Stimulated activated naive CD4-positive, alpha-beta T cell treated with Interleukin-2 at 50 U/mL for 16 hours (primary cell): ENCODE results near the gene MYO5A.
"Not testable (repeated sequence)": the region's sequence is repeated elsewhere in the genome, so short reads cannot be mapped to it uniquely, and the experiment has no call there.

Source experiments
- DNase-seq: peaks from one replicate; lab custom pipeline; 2025; lab: John Stamatoyannopoulos, UW

MYO5A gene

DNA sequence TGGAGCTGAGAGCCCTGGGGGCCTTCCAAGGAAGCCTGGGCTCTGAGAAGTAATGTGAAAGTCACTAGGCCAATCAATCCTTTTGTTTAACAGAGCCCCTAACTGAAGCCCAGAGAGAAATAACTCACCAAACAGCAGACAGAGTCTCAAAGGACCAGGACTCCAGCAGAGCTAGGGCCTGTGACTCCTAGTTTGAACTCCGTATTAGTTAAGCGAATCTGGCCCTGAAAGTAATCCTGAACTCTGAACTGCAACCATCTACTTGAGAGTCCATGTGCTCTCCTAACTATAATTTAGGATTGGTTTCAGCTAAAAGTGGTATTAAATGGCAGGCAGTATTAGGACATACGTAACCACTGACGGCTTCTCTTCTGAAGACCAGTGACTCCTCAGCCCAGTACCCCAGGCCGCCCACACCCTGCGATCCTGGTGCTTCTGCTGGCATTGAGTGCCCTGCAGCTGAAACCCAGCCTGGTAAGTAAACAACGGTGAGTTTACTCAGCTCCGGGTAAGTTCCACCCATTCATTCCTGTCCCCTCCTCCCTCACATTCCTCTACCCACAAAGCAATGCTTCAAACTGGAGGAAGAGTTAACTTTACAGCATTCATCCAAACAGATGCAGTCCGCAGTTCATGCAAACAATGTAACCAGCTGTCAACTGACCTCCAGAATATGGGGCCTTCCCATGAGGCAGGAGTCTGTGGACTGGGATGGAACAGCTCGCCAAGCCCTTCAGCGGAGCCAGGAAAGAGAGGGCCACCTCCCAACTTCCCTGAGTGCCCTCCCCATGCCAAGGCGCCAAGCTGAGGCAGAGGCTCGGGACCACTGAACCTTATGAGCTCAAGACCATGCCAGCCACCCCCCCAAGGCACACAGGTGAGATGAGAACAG, 240.4 kb downstream of the MYO5A start:
- DNase-seq = no peak

DNA sequence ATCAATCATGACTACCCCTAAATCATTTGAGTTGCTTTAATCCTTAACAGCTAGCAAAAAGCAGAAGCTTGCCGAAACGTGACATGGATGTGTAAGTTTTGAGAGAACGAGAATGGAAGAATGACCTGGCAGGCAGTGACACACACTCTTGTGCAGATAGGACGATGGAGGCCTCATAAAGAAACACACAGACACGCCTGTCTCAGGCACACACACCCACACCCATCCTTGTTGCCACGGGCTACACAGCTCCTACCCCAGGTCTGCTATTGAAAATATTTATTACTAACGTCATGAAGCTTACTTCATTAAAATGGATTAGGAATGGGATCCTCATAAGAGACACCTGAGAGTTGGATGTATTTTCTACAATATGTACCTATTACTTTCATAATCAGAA, 241.6 kb downstream of the MYO5A start:
- no peak for DNase-seq

DNA sequence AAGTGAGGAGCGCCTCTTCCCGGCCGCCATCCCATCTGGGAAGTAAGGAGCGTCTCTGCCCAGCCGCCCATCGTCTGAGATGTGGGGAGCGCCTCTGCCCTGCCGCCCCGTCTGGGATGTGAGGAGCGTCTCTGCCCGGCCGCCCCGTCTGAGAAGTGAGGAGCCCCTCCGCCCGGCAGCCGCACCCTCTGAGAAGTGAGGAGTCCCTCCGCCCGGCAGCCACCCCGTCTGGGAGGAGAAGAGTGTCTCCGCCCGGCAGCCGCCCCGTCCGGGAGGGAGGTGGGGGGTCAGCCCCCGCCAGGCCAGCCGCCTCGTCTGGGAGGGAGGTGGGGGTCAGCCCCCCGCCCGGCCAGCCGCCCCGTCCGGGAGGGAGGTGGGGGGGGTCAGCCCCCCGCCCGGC, 242.7 kb downstream of the MYO5A start:
- not testable (repeated sequence) for DNase-seq

DNA sequence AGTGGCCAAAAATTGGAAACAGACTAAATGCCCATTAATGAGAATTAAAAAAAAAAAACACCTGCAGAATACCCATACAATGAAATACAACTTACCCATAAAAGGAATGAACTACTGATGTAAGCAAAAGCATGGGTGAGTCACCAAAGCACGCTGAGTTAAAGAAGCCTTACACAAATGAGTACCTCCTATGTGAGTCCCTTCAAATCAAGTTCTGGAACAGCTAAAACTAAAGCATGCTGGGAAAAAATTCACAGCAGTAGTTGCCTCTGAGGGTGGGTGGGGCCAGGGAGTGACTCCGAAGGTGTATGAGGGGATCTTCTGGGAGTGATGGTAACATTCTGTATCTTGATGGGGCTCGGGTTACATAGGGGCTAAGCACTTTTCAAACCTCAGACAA, 244.5 kb downstream of the MYO5A start:
- no peak for DNase-seq

DNA sequence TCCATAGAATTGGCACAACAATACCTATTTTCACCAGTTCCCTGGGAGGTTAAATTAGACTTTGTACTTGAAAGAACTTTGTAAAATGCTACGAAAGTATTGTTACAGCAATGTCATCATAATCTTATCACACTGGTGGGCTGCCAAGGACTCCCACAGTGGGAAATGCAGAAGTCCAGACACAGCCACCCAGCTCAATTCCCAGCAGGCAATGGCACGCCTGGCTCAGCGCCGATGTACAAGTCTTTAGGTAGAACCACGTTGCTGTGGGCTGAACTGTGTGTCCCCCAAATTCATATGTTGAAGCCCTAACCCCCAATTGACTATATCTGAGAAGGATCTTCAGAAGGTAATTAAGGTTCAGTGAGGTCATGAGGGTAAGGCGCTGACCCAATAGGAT, 245.4 kb downstream of the MYO5A start:
- no peak for DNase-seq

DNA sequence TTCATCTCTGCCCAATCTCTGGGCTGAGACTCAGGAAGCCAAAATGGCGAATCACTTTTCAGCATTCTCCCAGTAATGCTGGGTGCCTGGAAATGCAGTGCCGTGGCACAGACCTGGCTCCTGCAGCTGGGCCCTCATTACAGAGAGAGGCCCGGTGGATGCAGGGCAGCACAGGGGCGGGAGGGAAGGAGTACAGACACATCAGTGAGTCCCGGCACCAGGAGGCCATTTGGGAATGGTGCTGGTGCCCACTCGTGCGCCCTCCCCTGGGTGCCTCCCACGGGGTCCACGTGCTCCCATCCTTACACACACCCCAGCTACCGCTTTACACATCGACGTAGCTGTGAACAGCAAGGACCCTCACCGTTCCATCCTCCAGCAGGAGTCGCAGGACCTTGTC, 246.3 kb downstream of the MYO5A start:
- DNase-seq = no peak

DNA sequence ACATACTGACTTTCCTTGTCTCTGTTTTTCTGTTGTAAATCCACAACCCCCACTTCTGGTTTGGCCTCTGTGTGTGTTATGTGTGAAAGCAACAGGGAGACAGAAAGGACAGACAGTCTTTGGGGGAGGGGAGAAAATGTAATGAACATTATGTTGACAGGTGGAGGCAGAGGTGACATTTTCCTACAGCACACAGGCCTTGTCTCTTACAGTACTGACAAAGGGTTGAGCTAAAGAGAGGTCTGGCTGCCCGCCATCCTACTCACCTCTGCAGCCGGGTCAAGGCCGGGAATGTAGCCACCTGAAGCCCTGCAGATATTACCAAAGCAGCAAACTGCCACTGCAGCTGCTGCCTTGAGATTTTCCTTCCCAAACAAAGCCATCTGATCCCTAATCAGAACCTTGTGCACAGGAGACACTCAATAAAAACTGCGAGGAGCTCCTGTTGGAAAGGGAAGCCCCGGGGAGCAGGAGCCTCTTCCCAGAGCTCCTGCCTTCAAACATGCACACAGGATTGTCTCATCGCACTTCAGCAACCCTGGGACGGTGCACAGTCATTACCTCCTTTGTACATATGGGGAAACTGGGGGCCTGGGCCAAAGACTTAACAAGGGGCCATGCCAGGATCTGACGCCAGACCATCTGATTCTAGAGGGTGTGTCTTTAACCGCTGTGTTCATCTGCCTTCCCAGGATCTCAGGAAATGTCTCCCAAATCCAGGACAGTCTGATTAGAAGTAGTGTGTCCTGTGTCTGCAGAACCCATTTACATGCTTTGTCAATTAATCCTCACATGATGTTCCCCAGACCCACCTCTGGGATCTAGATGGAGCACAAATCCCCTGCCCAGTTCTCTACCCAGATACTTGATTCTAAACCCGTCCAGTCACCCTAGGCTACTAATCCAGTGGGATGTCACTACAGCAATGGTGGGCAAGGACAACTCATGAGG, 247.3 kb downstream of the MYO5A start:
- DNase-seq = no peak

DNA sequence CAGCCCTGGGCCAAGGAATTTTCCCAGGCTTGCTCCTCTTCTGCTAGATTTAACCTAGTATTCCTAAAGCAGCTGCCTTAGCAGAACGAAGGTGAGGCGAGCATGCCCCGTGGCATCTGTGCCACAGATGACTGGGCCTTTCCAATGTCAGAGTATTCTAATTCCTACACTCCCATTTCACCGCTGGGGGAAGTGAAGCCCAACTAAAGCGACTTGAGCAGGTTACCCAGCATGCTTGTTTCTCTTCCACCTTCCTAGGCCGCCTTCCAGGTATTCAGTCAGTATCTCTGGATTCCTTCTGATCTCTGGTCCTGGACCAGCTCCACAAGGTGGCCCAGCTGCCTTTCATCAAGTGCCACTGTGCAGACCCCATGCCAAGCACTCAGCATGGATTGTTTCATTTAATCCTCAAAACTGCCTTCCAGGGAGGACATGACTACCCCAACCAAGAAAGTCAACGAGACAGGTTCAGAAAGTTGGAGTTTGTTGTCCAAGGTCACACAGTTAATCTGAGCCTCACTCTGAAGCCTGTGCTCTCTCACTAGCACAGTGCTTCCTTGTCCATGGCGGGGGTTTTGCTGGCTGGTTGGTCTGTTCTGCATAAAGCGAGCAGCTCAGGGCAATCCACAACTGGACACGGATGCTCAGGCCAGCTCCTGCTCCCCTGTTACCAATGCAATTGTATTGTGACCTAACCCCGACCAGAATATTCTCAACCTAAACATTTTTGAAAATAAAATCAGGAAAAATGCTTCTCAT, 248.2 kb downstream of the MYO5A start:
- DNase-seq = no peak

DNA sequence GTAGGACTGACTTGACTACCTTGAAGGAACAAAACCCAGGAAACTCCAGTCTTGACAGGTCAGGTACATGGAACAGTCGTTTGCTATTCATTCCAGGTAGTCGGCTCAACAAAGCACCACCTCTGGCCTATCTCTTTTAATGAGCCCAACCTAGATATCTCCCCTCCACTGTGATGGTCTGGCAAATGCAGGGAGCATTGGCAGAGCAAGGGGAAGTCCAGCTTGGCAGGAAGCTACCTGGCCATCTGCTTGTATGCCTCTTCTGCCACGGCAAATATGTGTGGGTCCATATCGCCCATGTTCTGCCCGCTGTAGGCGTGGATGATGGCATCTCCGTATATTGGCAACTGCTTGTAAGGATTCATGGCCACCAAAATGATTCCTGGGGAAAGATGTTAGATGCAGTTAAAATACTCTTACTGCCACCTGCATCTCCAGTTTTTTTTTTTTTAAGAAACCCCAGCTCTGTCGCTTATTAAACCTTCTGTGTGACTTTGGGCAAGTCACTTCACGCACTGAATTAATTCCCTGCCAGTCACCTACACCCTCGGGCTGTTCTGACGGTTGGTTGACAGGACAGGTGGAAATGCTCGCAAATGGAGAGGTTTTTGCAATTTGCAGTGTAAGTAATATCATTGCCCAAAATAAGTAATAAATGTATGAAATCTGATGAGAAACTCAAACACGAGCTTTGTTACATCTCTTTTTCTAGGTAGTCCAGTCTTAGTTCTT, 249.9 kb downstream of the MYO5A start:
- DNase-seq = no peak

DNA sequence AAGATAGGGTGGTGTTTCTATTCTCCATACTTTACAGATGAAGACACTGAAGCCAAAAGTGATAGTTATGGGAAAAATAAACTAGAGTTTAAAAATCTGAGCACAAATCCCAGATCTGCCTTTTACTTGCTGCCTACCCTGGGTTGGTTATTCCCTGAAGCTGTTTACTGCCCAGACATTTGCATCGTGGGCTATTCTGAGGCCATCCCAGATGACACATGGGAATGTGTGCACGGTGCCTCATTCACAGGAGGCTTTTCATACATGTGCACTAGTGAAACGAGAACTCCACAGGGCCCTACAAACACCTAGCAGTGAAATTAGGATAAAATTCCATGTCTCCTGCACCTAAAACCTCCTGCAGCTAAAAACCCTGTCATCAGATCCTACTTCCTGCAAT, 250.5 kb downstream of the MYO5A start:
- no peak for DNase-seq

DNA sequence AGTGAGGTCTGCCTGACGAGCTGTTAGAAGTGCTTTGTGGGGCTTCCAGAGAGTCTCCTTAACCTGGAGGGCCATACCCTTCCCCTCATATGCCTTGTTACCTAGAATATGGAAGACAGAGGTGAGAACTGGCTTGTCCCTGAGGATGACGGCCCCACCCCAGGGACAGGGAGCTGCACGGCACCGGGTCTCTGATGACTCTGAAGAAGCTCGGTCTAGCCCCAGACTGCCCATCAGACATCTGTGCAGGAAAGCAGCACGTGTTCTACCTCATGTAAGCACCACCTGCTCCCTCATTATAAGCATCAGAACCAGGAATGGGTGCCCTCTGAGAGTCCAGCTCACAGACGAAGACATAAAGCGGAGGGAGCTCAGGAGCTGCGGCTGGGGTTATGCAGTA, 251.1 kb downstream of the MYO5A start:
- DNase-seq = no peak

DNA sequence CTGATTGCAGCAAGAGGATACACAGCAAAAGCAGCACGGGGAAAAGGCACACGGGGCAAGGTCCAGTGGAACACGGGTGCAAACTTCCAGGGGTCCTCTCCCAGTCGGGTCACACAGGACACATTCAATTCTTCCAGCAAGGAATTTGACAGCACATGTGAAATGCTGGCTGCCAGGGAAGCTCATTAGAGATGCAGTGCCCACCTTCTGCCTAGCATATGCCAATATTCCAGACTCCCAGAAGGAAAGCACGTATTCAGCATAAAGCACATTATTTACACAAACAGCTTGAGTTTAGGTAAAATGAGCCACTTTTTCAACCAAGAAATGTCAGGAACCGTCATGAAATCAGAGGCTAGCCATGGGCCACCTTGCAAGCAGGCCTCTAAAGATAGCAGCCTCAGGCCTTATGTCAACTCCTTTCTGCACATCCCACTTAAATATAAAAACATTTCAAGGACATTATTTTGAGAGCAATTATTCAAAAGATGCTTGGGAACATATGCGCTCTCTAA, 252.4 kb downstream of the MYO5A start:
- DNase-seq = no peak

DNA sequence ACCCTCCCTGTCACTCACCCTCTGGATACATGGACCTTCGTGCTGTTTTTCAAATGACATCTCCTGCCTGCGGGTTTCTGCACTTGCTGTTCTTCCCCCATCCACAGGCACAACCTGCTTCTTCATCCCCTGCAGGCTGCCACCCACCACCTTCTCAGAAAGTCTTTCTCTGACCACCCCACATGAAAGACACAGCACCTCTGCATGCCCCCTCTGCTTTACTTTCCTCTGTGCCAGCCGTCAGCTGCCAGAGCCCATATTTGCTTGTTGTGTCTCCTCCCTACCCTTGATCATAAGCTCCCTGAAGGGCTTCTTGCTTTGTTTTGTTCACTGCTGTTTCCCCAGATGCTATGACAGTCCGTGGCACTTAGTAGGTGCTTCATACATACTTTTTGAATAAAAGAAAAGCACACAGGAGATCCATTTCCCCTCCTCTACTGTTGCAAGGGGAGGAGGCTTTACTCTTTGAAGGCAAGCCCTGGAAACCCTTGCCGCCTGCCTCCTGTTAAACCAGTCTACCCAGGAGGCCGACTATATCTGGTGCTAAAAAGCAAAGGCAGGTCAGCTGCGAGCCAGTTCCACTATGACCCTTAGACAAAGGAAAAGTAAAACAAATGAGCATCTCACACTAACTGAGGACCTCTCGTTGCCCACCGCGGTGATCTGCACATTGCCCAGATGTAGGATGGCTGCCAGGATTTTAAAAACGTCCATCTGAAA, 265.0 kb downstream of the MYO5A start:
- no peak for DNase-seq

DNA sequence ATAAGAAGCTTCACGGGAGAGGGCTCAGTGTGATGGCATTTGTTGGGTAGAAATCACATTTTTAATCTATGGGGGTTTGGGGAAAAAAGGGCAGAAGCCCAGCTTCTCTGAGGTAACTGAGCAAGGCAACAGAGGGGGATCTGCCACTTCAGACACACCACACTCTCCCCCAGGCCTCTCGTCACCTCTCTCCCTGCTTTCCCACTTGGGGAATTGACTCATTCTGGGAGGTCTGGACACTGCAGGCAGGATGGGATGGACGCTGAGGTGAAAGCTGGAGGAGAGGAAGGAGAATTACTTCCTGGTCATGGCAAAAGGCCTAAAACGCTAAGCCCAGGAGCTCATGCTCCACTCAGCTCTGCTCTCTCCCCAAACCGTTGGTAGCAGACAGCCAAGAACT, 266.3 kb downstream of the MYO5A start:
- DNase-seq = no peak

DNA sequence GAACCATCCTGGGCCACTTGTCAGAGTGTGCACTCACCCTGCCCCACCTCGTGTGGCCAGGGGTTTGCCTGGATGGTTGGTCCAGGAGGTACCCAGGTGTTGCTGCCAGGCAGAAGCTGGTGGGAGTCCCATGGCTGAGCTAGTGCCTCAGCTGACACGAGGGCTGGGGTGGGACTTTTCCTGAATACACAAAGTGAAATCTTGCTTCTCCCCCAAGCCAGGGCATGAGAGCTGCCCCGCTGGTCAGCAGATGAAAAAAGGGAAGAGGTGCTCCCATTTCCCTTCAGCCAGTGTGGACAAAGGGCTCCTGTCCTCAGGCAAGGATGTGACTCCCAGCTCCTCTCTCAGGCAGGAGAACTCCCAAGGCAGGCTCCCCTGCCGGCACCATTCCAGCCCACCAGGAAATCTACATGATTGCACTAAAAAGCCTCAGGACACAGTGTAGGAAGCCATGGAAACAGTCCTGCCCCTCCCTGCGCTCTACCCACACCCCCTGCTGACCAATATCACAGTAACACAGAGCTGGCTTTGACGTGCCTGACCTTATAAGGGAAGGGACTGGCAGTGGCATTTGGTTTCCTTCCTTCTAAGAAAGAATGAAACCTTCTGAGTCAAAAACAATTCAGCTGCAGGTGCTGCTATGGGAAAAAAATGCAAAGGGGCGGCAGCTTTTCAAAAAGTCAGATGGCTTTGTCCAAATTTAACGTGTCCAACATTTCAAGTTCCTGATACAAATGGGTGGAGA, 267.0 kb downstream of the MYO5A start:
- peak; percentile 29 for DNase-seq

DNA sequence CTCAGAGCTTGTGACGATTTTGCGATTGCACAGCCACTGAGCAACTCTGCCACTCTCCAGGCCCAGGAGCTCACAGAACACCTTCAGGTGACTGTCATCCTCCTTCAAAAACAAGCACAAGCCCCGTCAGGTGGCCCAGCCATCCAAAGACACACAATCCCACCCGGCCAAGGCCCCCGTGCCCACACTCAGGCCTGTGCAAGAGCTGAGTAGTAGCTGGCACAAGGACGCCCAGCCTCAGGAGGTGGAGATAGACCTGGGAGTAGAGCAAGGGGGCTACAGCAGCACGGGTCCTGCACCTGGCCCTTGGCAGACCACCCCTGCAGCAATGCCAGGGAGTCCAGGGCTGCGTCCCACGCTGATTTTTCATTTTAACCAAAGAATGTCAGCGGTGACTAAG, 267.7 kb downstream of the MYO5A start:
- no peak for DNase-seq

DNA sequence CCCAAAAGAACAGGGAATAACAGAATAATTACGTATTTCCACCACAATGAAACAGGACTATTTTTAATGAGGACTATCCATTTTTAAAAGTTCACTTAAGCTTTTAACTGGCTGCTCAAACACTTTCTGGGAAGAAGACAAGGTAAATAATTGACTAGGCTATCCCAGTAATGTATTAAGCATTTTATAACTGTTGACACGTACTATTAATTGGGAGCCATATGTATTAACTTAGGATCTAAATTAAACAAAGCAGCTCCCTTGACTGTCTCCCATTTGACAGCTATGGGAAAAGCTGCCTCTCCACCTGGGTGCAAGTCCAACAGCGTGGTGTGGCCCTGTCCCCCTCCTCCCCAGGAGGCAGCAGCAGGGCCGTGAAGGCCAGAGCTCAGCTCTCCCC, 269.2 kb downstream of the MYO5A start:
- DNase-seq = no peak

DNA sequence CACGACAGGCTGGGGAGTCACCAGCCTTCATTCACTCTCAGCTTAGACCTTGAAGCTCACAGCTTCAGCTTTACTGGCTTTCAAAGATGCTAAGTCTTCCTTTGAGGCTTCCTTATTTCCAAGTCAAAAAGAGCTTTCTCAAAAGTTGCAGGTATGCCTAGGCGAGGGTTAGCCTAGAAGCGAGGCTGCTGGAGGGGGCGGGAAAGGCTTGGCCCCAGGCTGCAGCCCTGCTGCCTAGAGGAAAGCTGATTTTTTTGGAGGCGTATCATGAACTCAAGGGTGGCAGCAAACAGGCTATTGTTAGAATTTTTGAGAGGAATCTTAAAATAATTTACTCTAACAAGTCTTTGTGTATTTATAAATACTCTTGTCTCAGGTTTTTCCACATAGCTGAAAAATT, 270.2 kb downstream of the MYO5A start:
- DNase-seq = no peak

DNA sequence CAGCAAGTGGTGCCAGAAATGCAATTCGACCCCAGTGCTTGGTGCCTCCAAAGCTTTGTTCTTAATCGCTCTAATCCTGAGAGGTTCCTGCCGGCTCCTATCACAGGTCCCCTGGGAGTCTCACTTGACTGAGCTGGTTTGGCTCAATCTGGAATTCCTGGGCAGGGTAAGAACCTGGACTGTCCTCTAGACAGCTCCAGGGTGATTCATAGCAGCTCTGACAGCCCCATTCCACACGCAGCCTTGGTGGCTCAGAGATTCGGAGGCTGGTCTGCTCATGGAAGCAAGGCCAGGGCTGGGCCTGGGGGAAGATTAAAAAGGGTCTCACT, 271.0 kb downstream of the MYO5A start:
- no peak for DNase-seq
